ENCODE results near the gene LARP7. TPM values are rescaled to one million over a fixed set of nuclear protein-coding genes. Genes with fewer than 3 reads are reported as not detected.

The LARP7 gene
- total RNA-seq, 1 donor from 2014 or later = 14.2 TPM

- no peak for TF ChIP-seq CTCF (IDR thresholded peaks at IDR 0.05; ENCODE audit: insufficient read depth, low read length, severe bottlenecking)
- DNase-seq (ENCODE audit: low read depth) = no peak
- Histone ChIP-seq H3K27me3 (ENCODE audit: control insufficient read depth, insufficient read depth, low read length) (no peaks in the 10 kb centered on the region), H3K4me3 (ENCODE audit: low read depth, low read length) (no peak overlapping the region), H3K36me3 (ENCODE audit: control insufficient read depth, insufficient read depth, low read length) (peaks cover 6% of the 10 kb centered on the region)
- FAIRE-seq = no peak
These were observed 10.8 kb downstream of the LARP7 start for GRCh38 chr4:112647785-112648184.

- no peak for FAIRE-seq
- peaks cover 6% of the 10 kb centered on the region for H3K36me3 ChIP-seq (ENCODE audit: control insufficient read depth, insufficient read depth, low read length)
- H3K4me3 ChIP-seq (ENCODE audit: low read depth, low read length) = no peak overlapping the region
- no peaks in the 10 kb centered on the region for H3K27me3 ChIP-seq (ENCODE audit: control insufficient read depth, insufficient read depth, low read length)
- no peak for TF ChIP-seq CTCF (IDR thresholded peaks at IDR 0.05; ENCODE audit: insufficient read depth, low read length, severe bottlenecking)
- no peak for DNase-seq (ENCODE audit: low read depth)
These were observed 11.5 kb downstream of the LARP7 start for GRCh38 chr4:112648263-112649054.

- DNase-seq (ENCODE audit: low read depth) (no peak), FAIRE-seq (no peak)
- TF ChIP-seq CTCF (IDR thresholded peaks at IDR 0.05; ENCODE audit: insufficient read depth, low read length, severe bottlenecking) = no peak
- Histone ChIP-seq H3K36me3 (ENCODE audit: control insufficient read depth, insufficient read depth, low read length) (peaks cover 6% of the 10 kb centered on the region), H3K27me3 (ENCODE audit: control insufficient read depth, insufficient read depth, low read length) (no peaks in the 10 kb centered on the region), H3K4me3 (ENCODE audit: low read depth, low read length) (no peak overlapping the region)
These were observed 12.1 kb downstream of the LARP7 start for GRCh38 chr4:112649055-112649408.

- Histone ChIP-seq H3K4me3 (ENCODE audit: low read depth, low read length) (no peak overlapping the region), H3K36me3 (ENCODE audit: control insufficient read depth, insufficient read depth, low read length) (peaks cover 5% of the 10 kb centered on the region), H3K27me3 (ENCODE audit: control insufficient read depth, insufficient read depth, low read length) (no peaks in the 10 kb centered on the region)
- no peak for TF ChIP-seq CTCF (IDR thresholded peaks at IDR 0.05; ENCODE audit: insufficient read depth, low read length, severe bottlenecking)
- DNase-seq (ENCODE audit: low read depth) (no peak), FAIRE-seq (no peak)
These were observed 13.4 kb downstream of the LARP7 start for GRCh38 chr4:112650332-112650731.

GRCh38 chr4:112651641-112652040, 14.7 kb downstream of the LARP7 start:
- Histone ChIP-seq H3K27me3 (ENCODE audit: control insufficient read depth, insufficient read depth, low read length) (no peaks in the 10 kb centered on the region), H3K36me3 (ENCODE audit: control insufficient read depth, insufficient read depth, low read length) (peaks cover 6% of the 10 kb centered on the region), H3K4me3 (ENCODE audit: low read depth, low read length) (no peak overlapping the region)
- no peak for FAIRE-seq
- no peak for TF ChIP-seq CTCF (IDR thresholded peaks at IDR 0.05; ENCODE audit: insufficient read depth, low read length, severe bottlenecking)
- DNase-seq (ENCODE audit: low read depth) = no peak

GRCh38 chr4:112652216-112652615, 15.3 kb downstream of the LARP7 start:
- Histone ChIP-seq H3K36me3 (ENCODE audit: control insufficient read depth, insufficient read depth, low read length) (peaks cover 4% of the 10 kb centered on the region), H3K27me3 (ENCODE audit: control insufficient read depth, insufficient read depth, low read length) (no peaks in the 10 kb centered on the region), H3K4me3 (ENCODE audit: low read depth, low read length) (no peak overlapping the region)
- FAIRE-seq (no peak), DNase-seq (ENCODE audit: low read depth) (no peak)
- no peak for TF ChIP-seq CTCF (IDR thresholded peaks at IDR 0.05; ENCODE audit: insufficient read depth, low read length, severe bottlenecking)

Measured in bronchial epithelial cell (primary cell).